DOHH2 (cell line): ENCODE results near the gene CUL9.
A peak's percentile ranks its signal among the peaks of the same experiment; 100 is the strongest.

Experiments
- H3F3A ChIP-seq: fragments of 200-600 bp; sonication (generic), shearing (Covaris generic); 2 replicates; pipeline ENCODE4 v1.6.0; 2016; ENCODE audit warnings: antibody characterized with exemption, mild to moderate bottlenecking; ENCODE audit not compliant: control insufficient read depth, insufficient read depth
- H3K27ac ChIP-seq: fragments of 200-600 bp; sonication (generic); 2 replicates; pipeline ENCODE4 v1.5.1; 2014; ENCODE audit warnings: low read depth, mild to moderate bottlenecking, low read length, moderate library complexity
- H3K27me3 ChIP-seq: fragments of 200-600 bp; sonication (generic); 2 replicates; pipeline ENCODE4 v1.6.1; 2014; ENCODE audit warnings: mild to moderate bottlenecking, low read length, mixed read lengths; ENCODE audit not compliant: control insufficient read depth
- H3K36me3 ChIP-seq: fragments of 200-600 bp; sonication (generic); 2 replicates; pipeline ENCODE4 v1.6.1; 2014; ENCODE audit warnings: mild to moderate bottlenecking, low read length, moderate library complexity, mixed read lengths; ENCODE audit not compliant: control insufficient read depth
- H3K4me1 ChIP-seq: fragments of 200-600 bp; sonication (generic); 2 replicates; pipeline ENCODE4 v1.6.1; 2014; ENCODE audit warnings: mild to moderate bottlenecking, low read length, mixed read lengths; ENCODE audit not compliant: control insufficient read depth
- H3K4me2 ChIP-seq: fragments of 200-600 bp; sonication (generic); 2 replicates; pipeline ENCODE4 v1.6.0; 2014; ENCODE audit warnings: mild to moderate bottlenecking, low read length, moderate library complexity
- H3K4me3 ChIP-seq: fragments of 200-600 bp; sonication (generic); 2 replicates; pipeline ENCODE4 v1.5.1; 2014; ENCODE audit warnings: mild to moderate bottlenecking, low read length, mixed read lengths
- H3K79me2 ChIP-seq: fragments of 200-600 bp; sonication (generic); 2 replicates; pipeline ENCODE4 v1.6.1; 2014; ENCODE audit warnings: mild to moderate bottlenecking, low read length, mixed read lengths; ENCODE audit not compliant: control insufficient read depth
- H3K9me2 ChIP-seq: fragments of 200-600 bp; sonication (generic); replicated peaks from 2 replicates; pipeline ENCODE4 v1.6.1; 2014; ENCODE audit warnings: mild to moderate bottlenecking, low read length, mixed read lengths; ENCODE audit not compliant: control insufficient read depth
- H3K9me3 ChIP-seq: fragments of 200-600 bp; sonication (generic); 2 replicates; pipeline ENCODE4 v1.6.1; 2014; ENCODE audit warnings: antibody characterized with exemption, low read length, mixed read lengths; ENCODE audit not compliant: control insufficient read depth, insufficient read depth
- H4K20me1 ChIP-seq: fragments of 200-600 bp; sonication (generic); 2 replicates; pipeline ENCODE4 v1.6.0; 2014; ENCODE audit warnings: low read depth, mild to moderate bottlenecking, antibody characterized with exemption, low read length, moderate library complexity; ENCODE audit not compliant: control insufficient read depth, insufficient read depth
- EZH2phosphoT487 ChIP-seq: fragments of 200-600 bp; sonication (generic); IDR thresholded peaks from 2 replicates; pipeline ENCODE4 v1.6.1; 2017; ENCODE audit warnings: borderline replicate concordance, mild to moderate bottlenecking, antibody characterized with exemption, low read length, moderate library complexity, mixed read lengths
- TF ChIP-seq, protein P1 (sequence below): fragments of 200-600 bp; sonication (generic); IDR thresholded peaks from one replicate; pipeline ENCODE4 v1.5.1; 2014; ENCODE audit warnings: antibody characterized with exemption, mild to moderate bottlenecking, low read depth, low read length; ENCODE audit not compliant: poor library complexity, severe bottlenecking

Gene CUL9

DNA sequence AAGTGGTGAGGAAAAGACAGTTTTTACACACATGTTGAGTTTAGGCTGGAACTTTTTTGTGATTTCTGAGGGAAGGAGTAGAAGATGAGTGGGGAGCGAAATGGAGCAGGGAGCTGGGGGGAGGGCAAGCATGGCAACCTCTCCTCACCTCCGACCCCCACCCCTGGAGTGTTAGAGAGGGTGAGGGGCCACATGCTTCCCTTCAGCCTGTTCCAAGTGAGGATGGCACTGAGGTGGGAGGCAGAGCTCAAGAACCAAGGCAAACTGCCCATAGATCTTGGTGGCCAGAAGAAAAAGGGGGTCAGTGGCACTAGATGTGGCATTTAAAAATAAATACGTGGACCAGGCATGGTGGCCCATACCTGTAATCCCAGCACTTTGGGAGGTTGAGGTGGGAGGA lies 66.1 kb downstream of the CUL9 start:
- H3K79me2 ChIP-seq: no peaks in the 10 kb centered on the region
- no peak overlapping the region for H3K27ac ChIP-seq
- H3K4me3 ChIP-seq: peak overlapping the region; percentile 90; the same call in 1 of the 2 replicates
- H3F3A ChIP-seq: no peaks in the 10 kb centered on the region
- no peaks in the 10 kb centered on the region for H4K20me1 ChIP-seq
- H3K36me3 ChIP-seq: no peaks in the 10 kb centered on the region
- H3K4me2 ChIP-seq: peak overlapping the region; percentile 74
- peaks cover 23% of the 10 kb centered on the region for H3K4me1 ChIP-seq
- no peaks in the 10 kb centered on the region for H3K9me2 ChIP-seq
- no peak for TF ChIP-seq EZH2phosphoT487
- TF ChIP-seq, protein P1, sequence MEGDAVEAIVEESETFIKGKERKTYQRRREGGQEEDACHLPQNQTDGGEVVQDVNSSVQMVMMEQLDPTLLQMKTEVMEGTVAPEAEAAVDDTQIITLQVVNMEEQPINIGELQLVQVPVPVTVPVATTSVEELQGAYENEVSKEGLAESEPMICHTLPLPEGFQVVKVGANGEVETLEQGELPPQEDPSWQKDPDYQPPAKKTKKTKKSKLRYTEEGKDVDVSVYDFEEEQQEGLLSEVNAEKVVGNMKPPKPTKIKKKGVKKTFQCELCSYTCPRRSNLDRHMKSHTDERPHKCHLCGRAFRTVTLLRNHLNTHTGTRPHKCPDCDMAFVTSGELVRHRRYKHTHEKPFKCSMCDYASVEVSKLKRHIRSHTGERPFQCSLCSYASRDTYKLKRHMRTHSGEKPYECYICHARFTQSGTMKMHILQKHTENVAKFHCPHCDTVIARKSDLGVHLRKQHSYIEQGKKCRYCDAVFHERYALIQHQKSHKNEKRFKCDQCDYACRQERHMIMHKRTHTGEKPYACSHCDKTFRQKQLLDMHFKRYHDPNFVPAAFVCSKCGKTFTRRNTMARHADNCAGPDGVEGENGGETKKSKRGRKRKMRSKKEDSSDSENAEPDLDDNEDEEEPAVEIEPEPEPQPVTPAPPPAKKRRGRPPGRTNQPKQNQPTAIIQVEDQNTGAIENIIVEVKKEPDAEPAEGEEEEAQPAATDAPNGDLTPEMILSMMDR: no peak
- no peaks in the 10 kb centered on the region for H3K9me3 ChIP-seq
- H3K27me3 ChIP-seq: peaks cover 44% of the 10 kb centered on the region

DNA sequence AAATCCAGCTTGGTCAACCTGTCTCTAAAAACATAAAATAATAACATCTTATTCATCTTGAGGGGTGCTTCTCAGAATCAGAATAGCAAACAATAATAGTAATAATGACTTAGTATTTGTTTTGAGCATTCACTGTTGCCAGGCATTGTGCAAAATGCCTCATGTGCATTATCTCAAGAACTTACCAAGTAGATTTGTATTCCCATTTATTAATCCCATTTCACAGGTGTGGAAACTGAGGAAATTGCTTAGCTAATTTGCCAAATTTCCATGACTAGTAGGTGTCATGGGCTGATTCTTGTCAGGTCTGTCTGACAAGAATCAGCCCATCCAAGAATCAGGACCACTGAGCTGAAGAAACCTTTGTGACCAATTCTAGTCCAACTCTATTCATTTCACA lies 66.8 kb downstream of the CUL9 start:
- peaks cover 23% of the 10 kb centered on the region for H3K4me1 ChIP-seq
- no peak overlapping the region for H3K4me3 ChIP-seq
- H3K36me3 ChIP-seq: no peaks in the 10 kb centered on the region
- no peak overlapping the region for H3K27ac ChIP-seq
- TF ChIP-seq EZH2phosphoT487: no peak
- TF ChIP-seq, protein P1: no peak
- H3K79me2 ChIP-seq: no peaks in the 10 kb centered on the region
- no peaks in the 10 kb centered on the region for H3F3A ChIP-seq
- peaks cover 43% of the 10 kb centered on the region for H3K27me3 ChIP-seq
- no peaks in the 10 kb centered on the region for H4K20me1 ChIP-seq
- no peaks in the 10 kb centered on the region for H3K9me2 ChIP-seq
- no peak overlapping the region for H3K4me2 ChIP-seq
- H3K9me3 ChIP-seq: no peaks in the 10 kb centered on the region

DNA sequence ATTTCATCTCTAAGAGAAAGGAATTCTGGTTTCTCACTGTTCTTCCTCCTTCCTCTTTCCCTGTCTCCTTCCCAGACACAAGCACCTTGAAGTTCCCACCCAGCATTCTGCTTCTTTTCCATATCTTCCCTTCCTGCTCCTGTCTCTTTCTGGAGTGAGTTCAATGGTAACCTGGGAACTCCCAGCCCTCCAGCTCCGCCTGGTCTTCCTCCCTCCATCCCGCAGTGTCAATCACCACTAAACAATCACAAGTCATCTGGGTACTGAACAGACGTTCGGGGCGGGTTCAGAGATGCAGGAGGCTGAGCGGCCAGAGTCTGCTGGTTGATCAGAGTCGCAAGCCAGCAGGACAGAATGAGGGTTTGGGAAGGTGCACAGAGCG lies 69.0 kb downstream of the CUL9 start:
- Histone ChIP-seq H4K20me1 (no peaks in the 10 kb centered on the region), H3K4me2 (no peak overlapping the region), H3K4me3 (no peak overlapping the region), H3K36me3 (no peaks in the 10 kb centered on the region), H3K9me3 (no peaks in the 10 kb centered on the region), H3K4me1 (peaks cover 20% of the 10 kb centered on the region), H3K27me3 (peaks cover 21% of the 10 kb centered on the region), H3K9me2 (no peaks in the 10 kb centered on the region), H3K79me2 (no peaks in the 10 kb centered on the region), H3K27ac (no peak overlapping the region), H3F3A (no peaks in the 10 kb centered on the region)
- TF ChIP-seq, protein P1: no peak
- TF ChIP-seq EZH2phosphoT487: no peak
